Measurements from ENCODE around the gene MOB3A. TPM values are rescaled to one million over a fixed set of nuclear protein-coding genes. Genes with fewer than 3 reads are reported as not detected.

MOB3A gene
- total RNA-seq, 4 donors from 2014 or later = 16.0 to 30.8 (median 22.2) TPM

DNA sequence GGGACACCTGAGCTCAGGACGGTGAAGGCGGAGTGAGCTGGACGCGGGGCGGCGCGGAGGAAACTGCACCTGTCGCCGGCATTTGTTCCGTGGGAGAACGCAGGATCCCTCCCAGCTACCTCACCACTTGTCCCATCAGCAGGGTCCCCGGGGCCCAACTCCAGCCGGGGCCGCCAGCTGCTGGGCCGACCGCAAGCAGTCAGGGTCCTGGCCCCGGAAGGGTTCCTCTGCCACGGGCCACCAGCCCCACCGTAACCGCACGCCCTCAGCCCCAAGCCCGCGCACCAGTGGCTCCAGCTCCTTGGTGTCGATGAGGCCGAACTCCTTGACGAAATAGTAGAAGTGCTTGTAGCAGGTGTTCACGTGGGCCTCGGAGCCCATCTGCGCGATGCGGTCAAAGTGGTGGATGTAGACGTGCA, 19.6 kb downstream of the MOB3A start:
- H3K9me3 ChIP-seq = no peaks in the 10 kb centered on the region
- ATAC-seq (no peak), DNase-seq (no peak)
- in situ Hi-C loops (cut with MboI; ENCODE audit: low sequenced_read_pairs in 4 of 4) (loop anchor here in 1 of 4 donors (10.0 kb wide), 1 partner anchor 142 kb away; no protein-coding TSS in a partner anchor), intact Hi-C loops (cut with DNase I; ENCODE audit: low total_unique reads) (no loop called here)
- no peak overlapping the region for H3K27ac ChIP-seq
- TF ChIP-seq, protein P1, sequence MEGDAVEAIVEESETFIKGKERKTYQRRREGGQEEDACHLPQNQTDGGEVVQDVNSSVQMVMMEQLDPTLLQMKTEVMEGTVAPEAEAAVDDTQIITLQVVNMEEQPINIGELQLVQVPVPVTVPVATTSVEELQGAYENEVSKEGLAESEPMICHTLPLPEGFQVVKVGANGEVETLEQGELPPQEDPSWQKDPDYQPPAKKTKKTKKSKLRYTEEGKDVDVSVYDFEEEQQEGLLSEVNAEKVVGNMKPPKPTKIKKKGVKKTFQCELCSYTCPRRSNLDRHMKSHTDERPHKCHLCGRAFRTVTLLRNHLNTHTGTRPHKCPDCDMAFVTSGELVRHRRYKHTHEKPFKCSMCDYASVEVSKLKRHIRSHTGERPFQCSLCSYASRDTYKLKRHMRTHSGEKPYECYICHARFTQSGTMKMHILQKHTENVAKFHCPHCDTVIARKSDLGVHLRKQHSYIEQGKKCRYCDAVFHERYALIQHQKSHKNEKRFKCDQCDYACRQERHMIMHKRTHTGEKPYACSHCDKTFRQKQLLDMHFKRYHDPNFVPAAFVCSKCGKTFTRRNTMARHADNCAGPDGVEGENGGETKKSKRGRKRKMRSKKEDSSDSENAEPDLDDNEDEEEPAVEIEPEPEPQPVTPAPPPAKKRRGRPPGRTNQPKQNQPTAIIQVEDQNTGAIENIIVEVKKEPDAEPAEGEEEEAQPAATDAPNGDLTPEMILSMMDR (IDR thresholded peaks at IDR 0.05 in 4 of 5, conservative IDR thresholded peaks at IDR 0.05 in 1 of 5) = no peak
- TF ChIP-seq POLR2A (IDR thresholded peaks at IDR 0.05) = no peak
- H3K27me3 ChIP-seq = no peaks in the 10 kb centered on the region
- H3K4me3 ChIP-seq = no peak overlapping the region
- H3K36me3 ChIP-seq = peaks cover 0 to 70% of the 10 kb centered on the region in 2 donors
- H3K4me1 ChIP-seq = no peaks in the 10 kb centered on the region

- in situ Hi-C loops (cut with MboI; ENCODE audit: low sequenced_read_pairs in 4 of 4) = loop anchor here in 1 of 4 donors (10.0 kb wide), 1 partner anchor 138 kb away; no protein-coding TSS in a partner anchor
- H3K9me3 ChIP-seq = no peaks in the 10 kb centered on the region
- intact Hi-C loops (cut with DNase I; ENCODE audit: low total_unique reads) = no loop called here
- H3K27me3 ChIP-seq = no peaks in the 10 kb centered on the region
- no peak overlapping the region for H3K27ac ChIP-seq
- peaks cover 0 to 63% of the 10 kb centered on the region in 2 donors for H3K36me3 ChIP-seq
- no peak overlapping the region for H3K4me3 ChIP-seq
- ATAC-seq = no peak
- TF ChIP-seq POLR2A (IDR thresholded peaks at IDR 0.05) = no peak
- TF ChIP-seq, protein P1 (IDR thresholded peaks at IDR 0.05 in 4 of 5, conservative IDR thresholded peaks at IDR 0.05 in 1 of 5) = no peak
- no peaks in the 10 kb centered on the region for H3K4me1 ChIP-seq
- no peak for DNase-seq
Observed at GRCh38 chr19:2072757-2073551, 23.2 kb downstream of the MOB3A start.

- TF ChIP-seq POLR2A (IDR thresholded peaks at IDR 0.05) = no peak
- TF ChIP-seq, protein P1 (IDR thresholded peaks at IDR 0.05 in 4 of 5, conservative IDR thresholded peaks at IDR 0.05 in 1 of 5) = no peak
- in situ Hi-C loops (cut with MboI; ENCODE audit: low sequenced_read_pairs in 4 of 4) (loop anchor here in 1 of 4 donors (10.0 kb wide), 1 partner anchor 136 kb away; no protein-coding TSS in a partner anchor), intact Hi-C loops (cut with DNase I; ENCODE audit: low total_unique reads) (no loop called here)
- Histone ChIP-seq H3K36me3 (peaks cover 0 to 45% of the 10 kb centered on the region in 2 donors), H3K9me3 (no peaks in the 10 kb centered on the region), H3K27ac (no peak overlapping the region), H3K4me3 (no peak overlapping the region), H3K4me1 (no peaks in the 10 kb centered on the region), H3K27me3 (no peaks in the 10 kb centered on the region)
- ATAC-seq (no peak), DNase-seq (no peak)
Observed at GRCh38 chr19:2070986-2071673, 25.0 kb downstream of the MOB3A start.

- intact Hi-C loops (cut with DNase I; ENCODE audit: low total_unique reads) = no loop called here
- peaks cover 0 to 44% of the 10 kb centered on the region in 2 donors for H3K36me3 ChIP-seq
Observed at GRCh38 chr19:2070436-2070827, 25.7 kb downstream of the MOB3A start.

More at GRCh38 chr19:2070436-2070827, 25.7 kb downstream of the MOB3A start:
- no peak overlapping the region for H3K4me3 ChIP-seq
- no peaks in the 10 kb centered on the region for H3K27me3 ChIP-seq
- peaks cover 0 to 2% of the 10 kb centered on the region in 2 donors for H3K4me1 ChIP-seq
- H3K27ac ChIP-seq = peak overlapping the region in 1 of 4 donors; percentile 48
- H3K9me3 ChIP-seq = no peaks in the 10 kb centered on the region
- in situ Hi-C loops (cut with MboI; ENCODE audit: low sequenced_read_pairs in 4 of 4) = loop anchor here in 1 of 4 donors (10.0 kb wide), 1 partner anchor 136 kb away; no protein-coding TSS in a partner anchor
- ATAC-seq = no peak
- TF ChIP-seq, protein P1 (IDR thresholded peaks at IDR 0.05 in 4 of 5, conservative IDR thresholded peaks at IDR 0.05 in 1 of 5) = no peak
- no peak for TF ChIP-seq POLR2A (IDR thresholded peaks at IDR 0.05)
- no peak for DNase-seq
